GM10266 (cell line): ENCODE results near the gene UBE2QL1.

ENCODE experiments used
- DNase-seq: peaks from one replicate; pipeline ENCODE4 v3.0.0; 2012; ENCODE audit errors: extremely low spot score
- CTCF ChIP-seq: IDR thresholded peaks from 2 replicates; pipeline ENCODE4 v1.5.1; 2012; ENCODE audit warnings: mild to moderate bottlenecking, low read depth; ENCODE audit not compliant: control insufficient read depth, insufficient read depth; ENCODE audit errors: missing control alignments

The UBE2QL1 gene

DNA sequence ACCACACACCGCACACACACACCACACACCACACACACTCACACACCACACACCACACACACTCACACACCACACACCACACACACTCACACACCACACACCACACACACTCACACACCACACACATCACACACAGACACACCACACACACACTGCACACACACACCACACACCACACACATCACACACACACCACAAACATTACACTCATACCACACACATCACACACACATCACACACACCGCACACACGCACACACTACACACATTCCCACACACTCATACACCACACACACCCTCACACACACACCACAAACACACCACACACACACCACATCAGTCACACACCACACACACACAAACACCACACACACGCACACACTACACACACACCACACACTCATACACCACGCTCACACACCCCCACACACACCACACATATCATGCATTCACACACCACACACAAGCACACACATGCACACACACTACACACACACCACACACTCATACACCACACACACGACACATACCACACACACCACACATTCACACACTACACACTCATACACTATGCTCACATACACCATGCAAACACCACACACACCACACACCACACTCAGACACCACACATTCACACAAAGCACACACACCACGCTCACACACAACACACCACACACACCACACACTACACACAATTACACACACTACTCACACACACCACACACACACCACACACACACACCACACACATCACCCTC lies 1.1 kb upstream of the UBE2QL1 start:
- DNase-seq: no peak
- no peak for TF ChIP-seq CTCF

- DNase-seq: no peak
- no peak for TF ChIP-seq CTCF
These were observed 543 bp upstream of the UBE2QL1 start for GRCh38 chr5:6448141-6448491.

GRCh38 chr5:6449465-6450158 lies 953 bp downstream of the UBE2QL1 start:
- no peak for DNase-seq
- TF ChIP-seq CTCF: no peak

DNA sequence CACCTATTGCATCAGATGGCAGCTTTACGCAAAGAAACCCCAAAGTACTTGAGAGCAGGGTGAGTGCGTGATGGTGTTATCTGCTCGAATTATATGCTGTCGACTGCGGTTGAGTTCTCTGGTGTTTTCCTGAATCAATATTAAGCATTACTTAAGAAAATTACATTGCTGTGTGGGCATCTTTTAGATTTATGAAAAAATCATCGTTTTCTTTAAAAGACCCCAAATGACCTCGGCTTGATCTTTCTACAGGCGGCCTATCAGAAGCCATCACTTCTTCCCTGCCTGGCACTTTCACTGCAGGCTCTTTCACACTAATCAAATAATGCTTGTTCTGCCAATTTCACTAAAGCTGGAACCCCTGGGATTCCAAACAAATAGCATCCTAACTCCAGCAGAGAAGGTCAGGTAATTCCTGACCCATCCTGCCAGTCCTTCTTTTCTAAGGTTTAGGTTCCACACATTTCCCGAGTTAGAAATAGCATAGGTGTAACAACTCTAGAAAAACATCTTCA lies 1.7 kb downstream of the UBE2QL1 start:
- TF ChIP-seq CTCF: no peak
- no peak for DNase-seq

GRCh38 chr5:6452622-6453504 lies 4.2 kb downstream of the UBE2QL1 start:
- no peak for TF ChIP-seq CTCF
- DNase-seq: no peak

DNA sequence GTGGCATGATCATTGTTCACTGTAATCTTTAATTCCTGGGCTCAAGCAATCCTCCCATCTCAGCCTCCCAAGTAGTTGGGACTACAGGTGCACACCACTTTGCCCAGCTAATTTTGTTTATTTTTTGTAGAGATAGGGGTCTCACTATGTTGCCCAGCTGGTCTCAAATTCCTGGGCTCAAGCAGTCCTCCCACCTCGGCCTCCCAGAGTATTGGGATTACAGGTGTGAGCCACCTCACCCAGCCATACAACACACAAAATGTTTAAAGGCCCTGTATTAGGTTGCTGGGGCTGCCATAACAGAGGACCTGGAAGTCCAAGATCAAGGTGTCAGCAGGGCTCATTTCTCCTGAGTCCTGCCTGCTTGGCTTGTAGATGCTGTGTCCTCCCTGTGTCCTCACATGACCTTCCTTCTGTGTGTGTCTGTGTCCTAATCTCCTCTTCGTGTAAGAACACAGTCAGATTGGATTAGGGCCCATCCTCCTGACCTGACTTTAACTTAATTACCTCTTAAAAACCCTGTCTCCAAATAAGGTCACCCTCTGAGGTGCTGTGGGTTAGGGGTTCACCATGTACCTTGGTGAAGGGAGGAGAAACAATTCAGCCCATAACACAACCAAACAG lies 5.4 kb downstream of the UBE2QL1 start:
- DNase-seq: no peak
- no peak for TF ChIP-seq CTCF
